ENCODE measurements around the gene SPEF2.

- TF ChIP-seq POLR2A (IDR thresholded peaks at IDR 0.05) (no peak), CTCF (IDR thresholded peaks at IDR 0.05) (no peak), POLR2AphosphoS5 (IDR thresholded peaks at IDR 0.05) (no peak)
These were observed 138.3 kb downstream of the SPEF2 start for GRCh38 chr5:35755966-35756365.
